HEK293T (cell line): ENCODE data around the gene C15orf61.

Experiments
- ARNT ChIP-seq: fragments of 450-650 bp; IDR thresholded peaks from 2 replicates; pipeline ENCODE4 v1.6.1; 2017; ENCODE audit warnings: mild to moderate bottlenecking
- BHLHE40 ChIP-seq: fragments of 450-650 bp; IDR thresholded peaks from 2 replicates; pipeline ENCODE4 v1.6.1; 2016; ENCODE audit warnings: mild to moderate bottlenecking, moderate library complexity, borderline replicate concordance
- CTBP1 ChIP-seq: fragments of 450-650 bp; IDR thresholded peaks from 2 replicates; pipeline ENCODE4 v1.6.1; 2016; ENCODE audit warnings: borderline replicate concordance
- ELF4 ChIP-seq: fragments of 450-650 bp; IDR thresholded peaks from 2 replicates; pipeline ENCODE4 v1.6.1; 2017; ENCODE audit warnings: antibody characterized with exemption
- FOXA1 ChIP-seq: fragments of 450-650 bp; IDR thresholded peaks from 2 replicates; pipeline ENCODE4 v1.6.1; 2016; ENCODE audit warnings: mild to moderate bottlenecking
- FOXK2 ChIP-seq: fragments of 450-650 bp; IDR thresholded peaks from 2 replicates; pipeline ENCODE4 v1.6.1; 2016; ENCODE audit warnings: mild to moderate bottlenecking
- FOXM1 ChIP-seq: fragments of 450-650 bp; IDR thresholded peaks from 2 replicates; pipeline ENCODE4 v1.6.1; 2017; ENCODE audit warnings: mild to moderate bottlenecking, borderline replicate concordance
- HDGF ChIP-seq: fragments of 450-650 bp; IDR thresholded peaks from 2 replicates; pipeline ENCODE4 v1.6.1; 2017; ENCODE audit warnings: antibody characterized with exemption, borderline replicate concordance
- LEF1 ChIP-seq: fragments of 450-650 bp; IDR thresholded peaks from 2 replicates; pipeline ENCODE4 v1.6.1; 2017; ENCODE audit warnings: mild to moderate bottlenecking, borderline replicate concordance
- SP1 ChIP-seq: fragments of 450-650 bp; IDR thresholded peaks from 2 replicates; pipeline ENCODE4 v1.6.1; 2017
- SUZ12 ChIP-seq: fragments of 450-650 bp; IDR thresholded peaks from 2 replicates; pipeline ENCODE4 v1.6.1; 2016; ENCODE audit warnings: mild to moderate bottlenecking
- TARDBP ChIP-seq: fragments of 450-650 bp; IDR thresholded peaks from 2 replicates; pipeline ENCODE4 v1.6.1; 2016
- ZNF384 ChIP-seq: fragments of 450-650 bp; IDR thresholded peaks from 2 replicates; pipeline ENCODE4 v1.6.1; 2016
- TF ChIP-seq, protein P1 (sequence below): fragments of 450-650 bp; IDR thresholded peaks from 2 replicates; pipeline ENCODE4 v1.6.1; 2016

DNA sequence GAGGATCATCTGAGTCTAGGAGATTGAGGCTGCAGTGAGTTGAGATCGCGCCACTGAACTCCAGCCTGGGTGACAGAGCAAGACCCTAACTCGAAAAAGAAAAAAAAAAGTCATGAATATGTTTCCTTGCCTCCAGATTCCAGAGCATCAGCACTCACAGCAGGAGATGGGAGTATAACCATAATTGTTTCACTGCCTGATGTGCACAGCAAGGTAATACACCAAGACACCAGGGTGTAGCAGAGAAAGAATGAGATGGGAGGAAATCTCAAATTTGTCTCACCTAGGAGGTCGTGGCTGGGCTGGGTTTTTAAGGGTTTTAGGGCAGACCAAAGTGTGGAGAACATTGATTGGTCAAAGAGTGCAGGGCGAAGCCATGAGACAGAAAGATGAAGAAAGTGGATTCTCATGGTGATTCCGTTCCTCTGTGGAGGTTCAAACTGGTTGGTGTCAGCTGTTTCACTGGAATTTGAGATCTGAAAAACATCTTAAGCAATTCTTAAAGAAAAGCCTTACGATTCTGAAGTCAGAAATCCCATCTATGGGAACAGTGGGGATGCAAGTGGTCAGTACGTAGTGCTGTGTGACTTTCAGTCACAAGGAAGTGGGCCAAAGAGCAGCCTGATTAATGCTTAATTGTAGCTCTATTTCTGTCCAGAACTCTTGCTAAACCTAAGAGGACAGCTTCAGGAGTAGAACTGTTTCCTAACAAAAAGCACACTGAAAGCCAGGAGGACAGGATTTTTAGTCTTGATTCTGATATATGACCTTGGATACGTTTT, 7.8 kb upstream of the C15orf61 start:
- TF ChIP-seq SP1 (no peak), TARDBP (no peak), CTBP1 (no peak), FOXK2 (no peak), ZNF384 (0 out of 2 replicates have a peak, but pooled peaks have one; percentile 45), HDGF (no peak), BHLHE40 (no peak), FOXM1 (no peak), ELF4 (no peak), LEF1 (no peak), SUZ12 (no peak), ARNT (no peak), FOXA1 (no peak)
- TF ChIP-seq, protein P1, sequence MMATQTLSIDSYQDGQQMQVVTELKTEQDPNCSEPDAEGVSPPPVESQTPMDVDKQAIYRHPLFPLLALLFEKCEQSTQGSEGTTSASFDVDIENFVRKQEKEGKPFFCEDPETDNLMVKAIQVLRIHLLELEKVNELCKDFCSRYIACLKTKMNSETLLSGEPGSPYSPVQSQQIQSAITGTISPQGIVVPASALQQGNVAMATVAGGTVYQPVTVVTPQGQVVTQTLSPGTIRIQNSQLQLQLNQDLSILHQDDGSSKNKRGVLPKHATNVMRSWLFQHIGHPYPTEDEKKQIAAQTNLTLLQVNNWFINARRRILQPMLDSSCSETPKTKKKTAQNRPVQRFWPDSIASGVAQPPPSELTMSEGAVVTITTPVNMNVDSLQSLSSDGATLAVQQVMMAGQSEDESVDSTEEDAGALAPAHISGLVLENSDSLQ = no peak
